ENCODE data around the gene LDB2.

The LDB2 gene

GRCh38 chr4:16731776-16732380, 166.6 kb downstream of the LDB2 start:
- TF ChIP-seq, protein P1, sequence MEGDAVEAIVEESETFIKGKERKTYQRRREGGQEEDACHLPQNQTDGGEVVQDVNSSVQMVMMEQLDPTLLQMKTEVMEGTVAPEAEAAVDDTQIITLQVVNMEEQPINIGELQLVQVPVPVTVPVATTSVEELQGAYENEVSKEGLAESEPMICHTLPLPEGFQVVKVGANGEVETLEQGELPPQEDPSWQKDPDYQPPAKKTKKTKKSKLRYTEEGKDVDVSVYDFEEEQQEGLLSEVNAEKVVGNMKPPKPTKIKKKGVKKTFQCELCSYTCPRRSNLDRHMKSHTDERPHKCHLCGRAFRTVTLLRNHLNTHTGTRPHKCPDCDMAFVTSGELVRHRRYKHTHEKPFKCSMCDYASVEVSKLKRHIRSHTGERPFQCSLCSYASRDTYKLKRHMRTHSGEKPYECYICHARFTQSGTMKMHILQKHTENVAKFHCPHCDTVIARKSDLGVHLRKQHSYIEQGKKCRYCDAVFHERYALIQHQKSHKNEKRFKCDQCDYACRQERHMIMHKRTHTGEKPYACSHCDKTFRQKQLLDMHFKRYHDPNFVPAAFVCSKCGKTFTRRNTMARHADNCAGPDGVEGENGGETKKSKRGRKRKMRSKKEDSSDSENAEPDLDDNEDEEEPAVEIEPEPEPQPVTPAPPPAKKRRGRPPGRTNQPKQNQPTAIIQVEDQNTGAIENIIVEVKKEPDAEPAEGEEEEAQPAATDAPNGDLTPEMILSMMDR (IDR thresholded peaks at IDR 0.05): no peak

DNA sequence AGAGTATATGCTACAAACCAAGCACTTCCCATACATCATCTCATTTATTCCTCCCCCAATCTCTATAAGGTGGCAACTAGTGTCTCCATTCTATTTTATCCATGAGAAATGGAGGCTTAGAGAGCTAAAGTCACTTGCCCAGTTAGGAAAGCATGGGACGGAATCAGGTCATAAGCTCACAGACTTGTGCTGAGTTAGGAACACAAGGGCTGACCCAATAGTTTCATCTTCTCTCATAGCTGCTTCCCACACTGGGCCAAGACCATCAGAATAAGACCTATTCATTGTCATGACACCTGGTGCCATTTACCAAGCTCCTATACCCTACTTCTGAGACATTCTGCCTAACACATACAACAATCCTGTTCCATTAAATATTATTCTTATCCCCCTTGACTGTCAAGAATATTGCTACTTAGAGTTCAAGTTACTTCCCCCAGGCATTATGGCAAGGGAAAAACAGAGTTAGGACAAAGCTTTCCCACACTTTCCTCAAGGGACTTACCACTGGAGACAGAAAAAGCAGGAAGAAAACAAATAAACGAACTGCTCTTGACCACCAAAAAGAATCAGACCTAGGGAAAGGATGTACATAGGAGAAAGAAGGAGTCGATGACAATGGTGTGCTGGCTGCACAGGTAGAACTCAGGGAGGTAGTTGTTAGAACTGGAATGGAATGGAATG, 167.8 kb downstream of the LDB2 start:
- TF ChIP-seq, protein P1 (IDR thresholded peaks at IDR 0.05): no peak

- TF ChIP-seq, protein P1 (IDR thresholded peaks at IDR 0.05): no peak
Measured at GRCh38 chr4:16729336-16729735, 169.1 kb downstream of the LDB2 start.

- TF ChIP-seq, protein P1 (IDR thresholded peaks at IDR 0.05): no peak
Measured at GRCh38 chr4:16728849-16729248, 169.6 kb downstream of the LDB2 start.

- TF ChIP-seq, protein P1 (IDR thresholded peaks at IDR 0.05): no peak
Measured at GRCh38 chr4:16728111-16728510, 170.3 kb downstream of the LDB2 start.

GRCh38 chr4:16727218-16727617, 171.2 kb downstream of the LDB2 start:
- TF ChIP-seq, protein P1 (IDR thresholded peaks at IDR 0.05): no peak

GRCh38 chr4:16726368-16727050, 171.9 kb downstream of the LDB2 start:
- TF ChIP-seq, protein P1 (IDR thresholded peaks at IDR 0.05): no peak
